Neural progenitor cell (in vitro differentiated cells): ENCODE measurements around the gene CTDSPL2. TPM values are rescaled to one million over a fixed set of nuclear protein-coding genes. Genes with fewer than 3 reads are reported as not detected.

Experiments
- DNase-seq: peaks from one replicate; pipeline ENCODE4 v3.0.0-alpha.2; 2016; ENCODE audit warnings: low spot score
- H2AFZ ChIP-seq: fragments of 200-600 bp; sonication (generic); replicated peaks from 2 replicates; pipeline ENCODE4 v1.6.1; 2016; ENCODE audit warnings: antibody characterized with exemption
- H3F3A ChIP-seq: fragments of 200-600 bp; sonication (generic); 2 replicates; pipeline ENCODE4 v1.6.1; 2016; ENCODE audit warnings: antibody characterized with exemption, low read depth
- H3K27ac ChIP-seq: fragments of 200-600 bp; sonication (generic); 2 replicates; pipeline ENCODE4 v1.5.1; 2016; ENCODE audit warnings: mild to moderate bottlenecking
- H3K27me3 ChIP-seq: fragments of 200-600 bp; sonication (generic); 2 replicates; pipeline ENCODE4 v1.6.1; 2016; ENCODE audit warnings: mild to moderate bottlenecking, moderate library complexity
- H3K36me3 ChIP-seq: fragments of 200-600 bp; sonication (generic); 2 replicates; pipeline ENCODE4 v1.5.1; 2016
- H3K4me1 ChIP-seq: fragments of 200-600 bp; sonication (generic); 2 replicates; pipeline ENCODE4 v1.6.1; 2016; ENCODE audit warnings: mixed run types
- H3K4me2 ChIP-seq: fragments of 200-600 bp; sonication (generic); 2 replicates; pipeline ENCODE4 v1.6.1; 2016
- H3K4me3 ChIP-seq: fragments of 200-600 bp; sonication (generic); 2 replicates; pipeline ENCODE4 v1.5.1; 2016
- H3K79me2 ChIP-seq: fragments of 200-600 bp; sonication (generic); 2 replicates; pipeline ENCODE4 v1.6.1; 2016; ENCODE audit warnings: low read depth
- H3K9ac ChIP-seq: fragments of 200-600 bp; sonication (generic); 2 replicates; pipeline ENCODE4 v1.6.1; 2016
- H3K9me3 ChIP-seq: fragments of 200-600 bp; sonication (generic); 2 replicates; pipeline ENCODE4 v1.5.1; 2016; ENCODE audit warnings: low read depth
- H4K20me1 ChIP-seq: fragments of 200-600 bp; sonication (generic); 2 replicates; pipeline ENCODE4 v1.6.1; 2016; ENCODE audit warnings: low read depth
- H3K27ac Mint-ChIP-seq: 3 replicates; pipeline ENCODE4 v1.8.0; 2021; ENCODE audit warnings: mixed read lengths
- H3K27me3 Mint-ChIP-seq: 2 replicates; pipeline ENCODE4 v1.8.0; 2022; ENCODE audit warnings: low read depth, mild to moderate bottlenecking, inconsistent platforms, moderate library complexity, mixed read lengths; ENCODE audit not compliant: insufficient read depth
- H3K36me3 Mint-ChIP-seq: 3 replicates; pipeline ENCODE4 v1.8.0; 2021; ENCODE audit warnings: mixed read lengths
- H3K4me1 Mint-ChIP-seq: 3 replicates; pipeline ENCODE4 v1.8.0; 2021; ENCODE audit warnings: mixed read lengths
- H3K4me3 Mint-ChIP-seq: 3 replicates; pipeline ENCODE4 v1.8.0; 2021; ENCODE audit warnings: mild to moderate bottlenecking, moderate library complexity, mixed read lengths
- H3K9me3 Mint-ChIP-seq: 3 replicates; pipeline ENCODE4 v1.8.0; 2020; ENCODE audit warnings: mixed read lengths
- EZH2 ChIP-seq: fragments of 200-600 bp; sonication (generic); IDR thresholded peaks from 2 replicates; pipeline ENCODE4 v1.6.1; 2017; ENCODE audit warnings: antibody characterized with exemption, mild to moderate bottlenecking, moderate library complexity
- EZH2phosphoT487 ChIP-seq: fragments of 200-600 bp; sonication (generic); IDR thresholded peaks from 2 replicates; pipeline ENCODE4 v1.6.1; 2017; ENCODE audit warnings: antibody characterized with exemption
- total RNA-seq: library from RNA; depleted of rRNA; stranded (reverse); fragments of >200 nt; gene quantifications from 2 replicates; pipeline ENCODE4 v1.2.3, GENCODE V29; 2015; ENCODE audit warnings: low replicate concordance
- TF ChIP-seq, protein P1 (sequence below): fragments of 200-600 bp; sonication (generic); IDR thresholded peaks from 2 replicates; pipeline ENCODE4 v1.5.1; 2017; ENCODE audit warnings: antibody characterized with exemption, mild to moderate bottlenecking

The CTDSPL2 gene
- total RNA-seq, 1 donor from 2014 or later = 207 TPM

DNA sequence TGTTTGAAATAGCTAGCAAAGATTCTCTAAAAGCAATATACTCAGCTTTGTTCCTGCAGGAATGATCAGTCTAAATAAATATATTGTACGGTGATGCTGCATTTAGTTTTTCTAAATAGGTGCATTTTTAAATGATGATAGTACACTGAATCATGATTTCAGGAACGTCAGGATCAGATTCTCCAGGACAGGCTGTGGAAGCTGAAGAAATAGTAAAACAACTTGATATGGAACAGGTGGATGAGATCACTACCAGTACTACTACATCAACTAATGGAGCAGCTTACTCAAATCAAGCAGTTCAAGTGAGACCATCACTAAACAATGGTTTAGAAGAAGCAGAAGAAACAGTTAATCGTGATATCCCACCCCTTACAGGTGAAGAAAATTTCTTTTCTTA lies 63.2 kb downstream of the CTDSPL2 start:
- Histone ChIP-seq H3K4me3 (no peak overlapping the region), H3K27me3 (no peaks in the 10 kb centered on the region), H3K4me2 (no peak overlapping the region), H3K9ac (no peak overlapping the region), H3F3A (no peaks in the 10 kb centered on the region), H4K20me1 (peaks cover 9% of the 10 kb centered on the region), H3K9me3 (no peaks in the 10 kb centered on the region), H2AFZ (no peak overlapping the region), H3K36me3 (peaks cover 12% of the 10 kb centered on the region), H3K27ac (no peak overlapping the region), H3K79me2 (peaks cover 27% of the 10 kb centered on the region), H3K4me1 (no peaks in the 10 kb centered on the region)
- Mint-ChIP-seq H3K27ac (no peak overlapping the region), H3K36me3 (peaks cover 23% of the 10 kb centered on the region), H3K4me1 (no peaks in the 10 kb centered on the region), H3K9me3 (no peaks in the 10 kb centered on the region), H3K27me3 (peaks cover 2% of the 10 kb centered on the region), H3K4me3 (no peak overlapping the region)
- DNase-seq = no peak
- TF ChIP-seq, protein P1, sequence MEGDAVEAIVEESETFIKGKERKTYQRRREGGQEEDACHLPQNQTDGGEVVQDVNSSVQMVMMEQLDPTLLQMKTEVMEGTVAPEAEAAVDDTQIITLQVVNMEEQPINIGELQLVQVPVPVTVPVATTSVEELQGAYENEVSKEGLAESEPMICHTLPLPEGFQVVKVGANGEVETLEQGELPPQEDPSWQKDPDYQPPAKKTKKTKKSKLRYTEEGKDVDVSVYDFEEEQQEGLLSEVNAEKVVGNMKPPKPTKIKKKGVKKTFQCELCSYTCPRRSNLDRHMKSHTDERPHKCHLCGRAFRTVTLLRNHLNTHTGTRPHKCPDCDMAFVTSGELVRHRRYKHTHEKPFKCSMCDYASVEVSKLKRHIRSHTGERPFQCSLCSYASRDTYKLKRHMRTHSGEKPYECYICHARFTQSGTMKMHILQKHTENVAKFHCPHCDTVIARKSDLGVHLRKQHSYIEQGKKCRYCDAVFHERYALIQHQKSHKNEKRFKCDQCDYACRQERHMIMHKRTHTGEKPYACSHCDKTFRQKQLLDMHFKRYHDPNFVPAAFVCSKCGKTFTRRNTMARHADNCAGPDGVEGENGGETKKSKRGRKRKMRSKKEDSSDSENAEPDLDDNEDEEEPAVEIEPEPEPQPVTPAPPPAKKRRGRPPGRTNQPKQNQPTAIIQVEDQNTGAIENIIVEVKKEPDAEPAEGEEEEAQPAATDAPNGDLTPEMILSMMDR = no peak
- TF ChIP-seq EZH2phosphoT487 = no peak
- no peak for TF ChIP-seq EZH2

DNA sequence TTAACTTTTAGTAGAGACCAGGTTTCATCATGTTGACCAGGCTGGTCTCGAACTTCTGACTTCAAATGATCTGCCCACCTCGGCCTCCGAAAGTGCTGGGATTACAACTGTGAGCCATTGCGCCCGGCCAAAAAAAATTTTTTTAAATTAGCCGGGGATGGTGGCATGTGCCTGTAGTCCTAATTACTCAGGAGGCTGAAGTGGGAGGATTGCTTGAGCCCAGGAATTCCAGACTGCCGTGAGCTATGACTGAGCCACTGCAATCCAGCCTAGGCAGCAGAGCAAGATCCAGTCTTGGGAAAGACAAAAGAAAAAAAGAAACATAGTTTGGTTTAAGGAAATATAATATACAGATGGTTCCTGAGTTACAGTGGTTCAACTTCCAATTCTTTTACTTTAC lies 64.6 kb downstream of the CTDSPL2 start:
- H3K4me2 ChIP-seq = no peak overlapping the region
- H3K27me3 ChIP-seq = no peaks in the 10 kb centered on the region
- peaks cover 9% of the 10 kb centered on the region for H4K20me1 ChIP-seq
- no peak overlapping the region for H3K4me3 ChIP-seq
- no peak overlapping the region for H2AFZ ChIP-seq
- H3K4me3 Mint-ChIP-seq = no peak overlapping the region
- no peaks in the 10 kb centered on the region for H3K9me3 Mint-ChIP-seq
- no peak overlapping the region for H3K27ac ChIP-seq
- no peak overlapping the region for H3K9ac ChIP-seq
- TF ChIP-seq, protein P1 = no peak
- no peak for TF ChIP-seq EZH2phosphoT487
- TF ChIP-seq EZH2 = no peak
- H3K4me1 ChIP-seq = no peaks in the 10 kb centered on the region
- peaks cover 23% of the 10 kb centered on the region for H3K36me3 Mint-ChIP-seq
- H3K27ac Mint-ChIP-seq = no peak overlapping the region
- DNase-seq = no peak
- H3K36me3 ChIP-seq = peaks cover 17% of the 10 kb centered on the region
- H3K9me3 ChIP-seq = no peaks in the 10 kb centered on the region
- peaks cover 2% of the 10 kb centered on the region for H3K27me3 Mint-ChIP-seq
- no peaks in the 10 kb centered on the region for H3F3A ChIP-seq
- H3K4me1 Mint-ChIP-seq = no peaks in the 10 kb centered on the region
- H3K79me2 ChIP-seq = peaks cover 27% of the 10 kb centered on the region

DNA sequence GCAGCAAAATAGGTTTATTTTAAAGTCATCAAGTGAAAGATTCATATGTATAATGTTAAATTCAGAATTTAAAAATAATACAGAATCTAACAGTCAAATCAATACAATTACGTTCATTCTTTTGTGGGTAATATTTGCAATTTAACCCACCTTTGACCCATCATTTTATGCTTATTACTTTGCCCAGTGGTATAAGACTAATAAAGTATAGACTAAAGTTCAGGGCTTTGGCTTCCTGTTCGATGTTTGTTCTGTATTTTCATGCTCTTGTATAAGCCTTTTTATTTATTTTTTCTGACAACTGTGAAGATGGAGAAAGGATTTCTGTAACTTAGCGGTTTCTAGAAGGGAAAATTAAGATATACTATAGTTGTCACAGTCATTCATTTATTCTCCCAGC lies 65.2 kb downstream of the CTDSPL2 start:
- no peak overlapping the region for H3K27ac Mint-ChIP-seq
- peaks cover 17% of the 10 kb centered on the region for H3K36me3 ChIP-seq
- H3K27me3 ChIP-seq = no peaks in the 10 kb centered on the region

More for the DNA sequence above, 65.2 kb downstream of the CTDSPL2 start:
- no peak overlapping the region for H3K9ac ChIP-seq
- Mint-ChIP-seq H3K4me3 (no peak overlapping the region), H3K4me1 (no peaks in the 10 kb centered on the region), H3K27me3 (peaks cover 2% of the 10 kb centered on the region), H3K9me3 (no peaks in the 10 kb centered on the region), H3K36me3 (peaks cover 17% of the 10 kb centered on the region)
- no peaks in the 10 kb centered on the region for H3F3A ChIP-seq
- peaks cover 9% of the 10 kb centered on the region for H4K20me1 ChIP-seq
- no peaks in the 10 kb centered on the region for H3K4me1 ChIP-seq
- no peaks in the 10 kb centered on the region for H3K9me3 ChIP-seq
- TF ChIP-seq, protein P1 = no peak
- TF ChIP-seq EZH2 = no peak
- no peak for TF ChIP-seq EZH2phosphoT487
- H2AFZ ChIP-seq = no peak overlapping the region
- no peak overlapping the region for H3K4me2 ChIP-seq
- peaks cover 22% of the 10 kb centered on the region for H3K79me2 ChIP-seq
- no peak overlapping the region for H3K27ac ChIP-seq
- no peak overlapping the region for H3K4me3 ChIP-seq
- no peak for DNase-seq
